PC-9 (cell line): Measurements from ENCODE around the gene MARK1. TPM values are rescaled to one million over a fixed set of nuclear protein-coding genes. Genes with fewer than 3 reads are reported as not detected.
A peak's percentile ranks its signal among the peaks of the same experiment; 100 is the strongest.

Experiments
- BruUV-seq: library from RNA; stranded (reverse); fragments of 400-500 nt; replicated peaks from 2 replicates; lab custom pipeline; 2021; lab: Mats Ljungman, UMichigan
- CTCF ChIA-PET: fragments of 300-600 bp; sonication (Branson Sonifier 250); formaldehyde crosslinking; loops from one replicate; lab custom pipeline; 2022; ENCODE audit warnings: antibody characterized with exemption; lab: Charles Lee
- POLR2A ChIA-PET: fragments of 300-600 bp; sonication (Branson Sonifier 250); formaldehyde crosslinking; loops from one replicate; lab custom pipeline; 2022; ENCODE audit warnings: antibody characterized with exemption; ENCODE audit not compliant: unreplicated experiment; lab: Charles Lee
- DNase-seq, 2 experiments: peaks; one replicate each; pipeline versions ENCODE4 v3.0.0 to v3.0.0-alpha.2; 2015 to 2022; ENCODE audit warnings: mixed read lengths in 1 of 2
- H2AFZ ChIP-seq: fragments of 200-600 bp; sonication (generic); 2 replicates; pipeline ENCODE4 v1.8.1; 2017; ENCODE audit warnings: antibody characterized with exemption
- H3F3A ChIP-seq: fragments of 200-600 bp; sonication (generic); 2 replicates; pipeline ENCODE4 v1.8.1; 2017; ENCODE audit warnings: antibody characterized with exemption, mild to moderate bottlenecking, low read depth; ENCODE audit not compliant: insufficient read depth
- H3K27ac ChIP-seq: fragments of 200-600 bp; sonication (generic); 2 replicates; pipeline ENCODE4 v1.6.1; 2016; ENCODE audit warnings: mixed run types
- H3K27me3 ChIP-seq: fragments of 200-600 bp; sonication (generic); 2 replicates; pipeline ENCODE4 v1.6.1; 2016; ENCODE audit warnings: low read depth, mixed run types; ENCODE audit not compliant: insufficient read depth
- H3K36me3 ChIP-seq: fragments of 200-600 bp; sonication (generic); 2 replicates; pipeline ENCODE4 v1.6.1; 2016; ENCODE audit warnings: low read depth, mixed run types
- H3K4me1 ChIP-seq: fragments of 200-600 bp; sonication (generic); replicated peaks from 2 replicates; pipeline ENCODE4 v1.6.1; 2016; ENCODE audit warnings: mixed run types; ENCODE audit not compliant: insufficient read depth
- H3K4me2 ChIP-seq: fragments of 200-600 bp; sonication (generic); 2 replicates; pipeline ENCODE4 v1.6.1; 2017; ENCODE audit warnings: mixed run types
- H3K4me3 ChIP-seq: fragments of 200-600 bp; sonication (generic); 2 replicates; pipeline ENCODE4 v1.6.1; 2016; ENCODE audit warnings: mixed run types
- H3K79me2 ChIP-seq: fragments of 200-600 bp; sonication (generic); 2 replicates; pipeline ENCODE4 v1.6.1; 2017; ENCODE audit warnings: low read depth, mixed run types
- H3K9me2 ChIP-seq: fragments of 200-600 bp; sonication (generic); 2 replicates; pipeline ENCODE4 v1.8.1; 2017; ENCODE audit warnings: mild to moderate bottlenecking; ENCODE audit not compliant: insufficient read depth
- H3K9me3 ChIP-seq: fragments of 200-600 bp; sonication (generic); 2 replicates; pipeline ENCODE4 v1.8.1; 2016; ENCODE audit warnings: low read depth; ENCODE audit not compliant: insufficient read depth
- H4K20me1 ChIP-seq: fragments of 200-600 bp; sonication (generic); 2 replicates; pipeline ENCODE4 v1.8.1; 2017; ENCODE audit not compliant: insufficient read depth
- CTCF ChIP-seq: fragments of 200-600 bp; sonication (generic); conservative IDR thresholded peaks from 2 replicates; pipeline ENCODE4 v1.6.1; 2017; ENCODE audit warnings: mixed run types, antibody characterized with exemption, mild to moderate bottlenecking, moderate library complexity
- EZH2 ChIP-seq: fragments of 200-600 bp; sonication (generic); IDR thresholded peaks from 2 replicates; pipeline ENCODE4 v1.8.0; 2017; ENCODE audit warnings: antibody characterized with exemption, low read depth
- intact Hi-C: fragments of 100-400 bp; cut with micrococcal nuclease; formaldehyde crosslinking; loops from one replicate; pipeline ENCODE4 v1.10.0; 2022; ENCODE audit not compliant: unreplicated experiment
- total RNA-seq: library from RNA; stranded (reverse); gene quantifications from 2 replicates; pipeline ENCODE4 v1.2.3, GENCODE V29; 2021

MARK1 gene
- total RNA-seq, 1 experiment from 2014 or later: 1.9 TPM

DNA sequence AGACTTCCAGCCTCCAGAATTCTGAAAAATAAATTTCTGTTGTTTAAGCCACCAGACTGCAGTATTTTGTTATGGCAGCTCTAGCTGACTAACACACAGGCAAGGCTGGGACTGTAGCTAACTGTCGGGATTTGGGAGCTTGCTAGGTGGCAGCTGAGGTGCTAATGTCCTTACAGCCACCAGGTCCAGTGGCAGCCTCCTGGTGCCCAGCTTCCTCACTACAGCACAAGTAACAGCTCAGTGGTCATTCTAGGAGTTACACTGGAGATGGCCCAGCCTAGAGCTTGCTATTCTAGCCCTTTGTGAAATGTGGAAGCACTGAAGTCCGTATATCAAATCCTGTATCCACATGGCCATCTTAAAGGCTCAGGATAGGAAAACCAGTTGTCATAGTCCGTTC, 157.9 kb downstream of the MARK1 start:
- Histone ChIP-seq H3K79me2 (no peaks in the 10 kb centered on the region), H4K20me1 (no peaks in the 10 kb centered on the region), H3K4me1 (no peaks in the 10 kb centered on the region), H3K36me3 (no peaks in the 10 kb centered on the region), H3K4me2 (no peak overlapping the region), H3K27ac (no peak overlapping the region), H3K9me3 (no peaks in the 10 kb centered on the region), H3K4me3 (no peak overlapping the region), H3K9me2 (no peaks in the 10 kb centered on the region), H3F3A (no peaks in the 10 kb centered on the region), H3K27me3 (no peaks in the 10 kb centered on the region), H2AFZ (no peak overlapping the region)
- intact Hi-C loops: no loop called here
- TF ChIP-seq CTCF: no peak
- TF ChIP-seq EZH2: no peak
- BruUV-seq: no TSS peak
- no peak for DNase-seq
- ChIA-PET CTCF (interaction anchor here (0.6 kb wide), 1 partner anchor 596 kb away, joined by 3 read pairs; no protein-coding TSS in a partner anchor), POLR2A (no interaction called here)

DNA sequence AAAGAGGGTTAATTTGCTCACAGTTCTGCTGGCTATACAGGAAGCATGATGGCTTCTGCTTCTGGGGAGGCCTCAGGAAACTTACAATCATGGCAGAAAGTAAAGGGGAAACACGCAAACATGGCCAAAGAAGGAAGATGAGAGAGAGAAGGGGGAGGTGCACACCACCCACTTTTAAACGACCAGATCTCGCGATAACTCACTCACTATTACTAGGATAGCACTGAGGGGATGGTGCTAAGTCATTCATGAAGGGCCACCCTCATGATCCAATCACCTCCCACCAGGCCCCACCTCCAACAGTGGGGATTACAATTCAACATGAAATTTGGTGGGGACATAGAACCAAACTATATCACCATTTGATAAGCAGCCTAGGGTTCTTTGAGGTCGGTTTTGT, 159.9 kb downstream of the MARK1 start:
- Histone ChIP-seq H3K27ac (no peak overlapping the region), H3K27me3 (no peaks in the 10 kb centered on the region), H4K20me1 (no peaks in the 10 kb centered on the region), H3K4me2 (no peak overlapping the region), H3K9me2 (no peaks in the 10 kb centered on the region), H3K36me3 (no peaks in the 10 kb centered on the region), H3F3A (no peaks in the 10 kb centered on the region), H2AFZ (no peak overlapping the region), H3K4me1 (no peaks in the 10 kb centered on the region), H3K4me3 (no peak overlapping the region), H3K9me3 (no peaks in the 10 kb centered on the region), H3K79me2 (no peaks in the 10 kb centered on the region)
- no peak for TF ChIP-seq CTCF
- TF ChIP-seq EZH2: no peak
- no peak for DNase-seq
- ChIA-PET CTCF (no interaction called here), POLR2A (no interaction called here)
- intact Hi-C loops: no loop called here
- no TSS peak for BruUV-seq

- no peaks in the 10 kb centered on the region for H3K27me3 ChIP-seq
- no peaks in the 10 kb centered on the region for H3F3A ChIP-seq
- no peak for DNase-seq
- no peaks in the 10 kb centered on the region for H3K9me2 ChIP-seq
- H3K4me3 ChIP-seq: peak overlapping the region; percentile 77
- no peaks in the 10 kb centered on the region for H3K79me2 ChIP-seq
- peak overlapping the region; percentile 86 for H2AFZ ChIP-seq
- peak overlapping the region; percentile 79 for H3K4me2 ChIP-seq
- CTCF ChIA-PET: interaction anchor here (0.5 to 0.7 kb wide), 3 partner anchors 43 to 738 kb away, joined by 3 to 6 read pairs (median 5); no protein-coding TSS in a partner anchor
- intact Hi-C loops: loop anchor here (1.0 to 2.0 kb wide), 2 partner anchors 43 to 87 kb away; no protein-coding TSS in a partner anchor
- no peaks in the 10 kb centered on the region for H4K20me1 ChIP-seq
- H3K9me3 ChIP-seq: no peaks in the 10 kb centered on the region
- BruUV-seq: no TSS peak
- POLR2A ChIA-PET: interaction anchor here (0.7 kb wide), 1 partner anchor 59 kb away, joined by 4 read pairs; the partner anchor contains the start of gene MTARC2
- TF ChIP-seq EZH2: no peak
- no peak for TF ChIP-seq CTCF
- H3K36me3 ChIP-seq: no peaks in the 10 kb centered on the region
- no peaks in the 10 kb centered on the region for H3K4me1 ChIP-seq
- H3K27ac ChIP-seq: no peak overlapping the region
Observed at GRCh38 chr1:220689666-220690065, 161.7 kb downstream of the MARK1 start.
